Neural cell (in vitro differentiated cells): Measurements from ENCODE around the gene ADSS1.

ENCODE experiments used
- CTCF ChIP-seq: fragments of 450-650 bp; IDR thresholded peaks from 2 replicates; pipeline ENCODE4 v1.5.1; 2014; ENCODE audit warnings: antibody characterized with exemption, mild to moderate bottlenecking, moderate library complexity; ENCODE audit not compliant: poor library complexity, severe bottlenecking
- EP300 ChIP-seq: fragments of 450-650 bp; conservative IDR thresholded peaks from 2 replicates; pipeline ENCODE4 v1.6.1; 2014; ENCODE audit warnings: antibody characterized with exemption, mild to moderate bottlenecking, moderate library complexity; ENCODE audit not compliant: poor library complexity, severe bottlenecking
- EZH2 ChIP-seq: fragments of 200-600, 300-800 bp; shearing (Covaris generic), sonication (generic); IDR thresholded peaks from 2 replicates; pipeline ENCODE4 v1.6.1; 2014; ENCODE audit warnings: antibody characterized with exemption, low read length, borderline replicate concordance, mild to moderate bottlenecking; ENCODE audit not compliant: insufficient read depth, poor library complexity, severe bottlenecking
- POLR2AphosphoS5 ChIP-seq: IDR thresholded peaks from 2 replicates; pipeline ENCODE4 v1.6.1; 2012
- RAD21 ChIP-seq: fragments of 450-650 bp; conservative IDR thresholded peaks from 2 replicates; pipeline ENCODE4 v1.6.1; 2014; ENCODE audit warnings: antibody characterized with exemption, mild to moderate bottlenecking, moderate library complexity
- REST ChIP-seq: IDR thresholded peaks from 2 replicates; pipeline ENCODE4 v1.6.1; 2012; ENCODE audit warnings: borderline replicate concordance
- SMC3 ChIP-seq: fragments of 450-650 bp; conservative IDR thresholded peaks from 2 replicates; pipeline ENCODE4 v1.6.1; 2014; ENCODE audit warnings: antibody characterized with exemption, mild to moderate bottlenecking, moderate library complexity; ENCODE audit not compliant: poor library complexity

- TF ChIP-seq EZH2 (no peak), CTCF (no peak), POLR2AphosphoS5 (peak; percentile 12), EP300 (no peak), RAD21 (no peak), REST (no peak), SMC3 (no peak)
Measured at GRCh38 chr14:104794993-104795780, 71.2 kb downstream of the ADSS1 start, which contains the start of gene AKT1.
